GM12864 (cell line): ENCODE data around the gene COX5A.
"Not testable (repeated sequence)": the region's sequence is repeated elsewhere in the genome, so short reads cannot be mapped to it uniquely, and the experiment has no call there.

Source experiments
- DNase-seq: peaks from one replicate; pipeline ENCODE4 v3.0.0-alpha.2; 2011; ENCODE audit warnings: low read depth
- H3K4me3 ChIP-seq: 2 replicates; pipeline ENCODE4 v1.5.1; 2011; ENCODE audit warnings: mild to moderate bottlenecking, low read depth, low read length, control low read depth
- CTCF ChIP-seq: IDR thresholded peaks from 2 replicates; pipeline ENCODE4 v1.5.1; 2011; ENCODE audit warnings: low read depth, mild to moderate bottlenecking, moderate library complexity, low read length, control low read depth, inconsistent platforms; ENCODE audit errors: missing control alignments

COX5A gene

DNA sequence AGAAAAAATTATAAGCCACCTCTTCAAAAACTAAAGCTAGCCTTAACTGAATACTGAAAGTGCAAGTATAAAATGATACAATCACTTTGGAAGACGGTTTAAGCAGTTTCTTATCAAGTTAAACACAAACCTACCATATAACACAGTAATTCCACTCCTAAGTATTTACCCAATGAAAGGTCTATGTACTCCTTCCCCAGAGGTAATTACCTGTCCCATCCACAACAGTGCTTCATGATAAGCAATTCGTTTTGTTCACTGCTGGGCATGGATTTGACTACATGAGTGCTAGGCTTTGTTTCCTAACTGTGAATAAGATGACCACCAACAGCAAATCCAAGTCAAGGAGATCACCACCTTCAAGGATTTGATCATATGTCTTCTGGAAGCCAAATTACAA, 4.3 kb downstream of the COX5A start:
- no peak for TF ChIP-seq CTCF
- no peak overlapping the region for H3K4me3 ChIP-seq

GRCh38 chr15:74928771-74929198, 9.1 kb downstream of the COX5A start:
- no peak overlapping the region for H3K4me3 ChIP-seq
- no peak for TF ChIP-seq CTCF
- no peak for DNase-seq

More for the DNA sequence above, 4.3 kb downstream of the COX5A start:
- no peak for DNase-seq

DNA sequence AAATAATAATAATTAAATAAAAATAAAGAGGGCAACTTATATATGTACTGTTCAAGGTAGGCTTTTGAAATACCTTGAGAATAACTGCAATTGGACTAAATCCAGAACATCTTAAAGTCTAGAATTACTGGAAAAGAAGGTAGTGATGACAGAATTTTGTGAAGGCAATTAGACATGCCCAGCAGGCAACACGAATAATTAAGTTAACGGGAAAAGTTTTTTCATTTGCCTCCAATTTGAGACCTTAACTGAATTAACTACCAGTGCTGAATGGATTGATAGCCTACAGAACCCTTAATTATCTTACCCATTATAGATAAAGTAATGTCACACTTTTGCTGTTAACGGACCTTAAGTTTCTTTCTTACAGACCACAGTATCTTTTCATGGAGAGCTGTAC, 13.3 kb downstream of the COX5A start:
- no peak for TF ChIP-seq CTCF
- no peak for DNase-seq
- H3K4me3 ChIP-seq, result no peak overlapping the region

DNA sequence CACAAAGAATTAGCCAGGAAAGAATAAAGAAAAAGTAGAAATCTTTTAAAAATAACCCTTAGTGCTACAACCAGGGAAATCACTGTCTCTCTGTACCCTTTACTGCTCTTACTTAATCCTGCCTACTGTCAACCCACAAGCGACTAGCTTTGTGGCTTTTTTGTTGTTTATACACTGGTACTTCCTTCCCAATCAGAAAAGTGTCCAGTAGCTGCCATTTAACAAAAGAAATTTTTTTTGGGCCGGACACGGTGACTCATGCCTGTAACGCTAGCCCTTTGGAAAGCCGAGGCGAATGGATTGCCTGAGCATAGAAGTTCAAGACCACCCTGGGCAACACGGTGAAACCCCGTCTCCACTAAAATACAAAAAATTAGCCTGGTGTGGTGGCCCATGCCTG, 17.4 kb downstream of the COX5A start:
- DNase-seq, result no peak
- no peak for TF ChIP-seq CTCF
- no peak overlapping the region for H3K4me3 ChIP-seq

DNA sequence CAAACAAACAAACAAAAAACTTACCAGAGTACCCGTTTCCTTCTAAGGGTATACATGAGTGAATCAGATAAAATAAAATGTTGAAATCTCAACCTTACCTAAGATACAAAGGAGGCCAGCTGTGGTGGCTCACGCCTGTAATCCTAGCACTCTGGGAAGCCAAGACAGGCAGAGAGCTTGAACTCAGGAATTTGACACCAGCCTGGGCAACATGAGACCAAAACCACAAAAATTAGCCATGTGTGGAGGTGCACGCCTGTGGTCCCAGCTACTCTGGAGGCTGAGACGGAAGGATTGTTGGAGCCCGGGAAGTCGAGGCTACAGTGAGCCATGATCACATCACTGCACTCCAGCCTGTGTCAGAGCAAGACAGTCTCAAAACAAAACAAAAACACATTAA, 20.2 kb downstream of the COX5A start:
- no peak for DNase-seq
- no peak for TF ChIP-seq CTCF
- H3K4me3 ChIP-seq, result no peak overlapping the region

- not testable (repeated sequence) for DNase-seq, H3K4me3 ChIP-seq
Observed at GRCh38 chr15:74913799-74914198, 24.1 kb downstream of the COX5A start.

DNA sequence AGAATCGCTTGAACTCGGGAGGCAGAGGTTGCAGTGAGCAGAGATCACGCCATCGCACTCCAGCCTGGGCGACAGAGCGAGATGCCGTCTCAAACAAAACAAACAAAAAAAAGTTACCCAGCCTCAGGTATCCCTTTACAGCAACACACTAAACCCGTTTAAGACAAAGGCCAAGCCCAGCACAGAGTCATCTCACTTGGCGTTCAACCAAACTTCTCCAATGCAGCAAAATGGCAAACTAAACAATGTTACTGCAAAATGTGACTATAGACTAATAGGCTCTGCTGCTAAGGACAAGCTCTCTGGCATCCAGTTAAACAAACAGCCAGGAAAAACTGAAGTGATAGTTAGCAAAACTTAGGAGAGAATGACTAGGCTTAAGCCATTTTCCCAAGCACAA, 24.8 kb downstream of the COX5A start:
- H3K4me3 ChIP-seq, result no peak overlapping the region
- TF ChIP-seq CTCF, result no peak
- no peak for DNase-seq

DNA sequence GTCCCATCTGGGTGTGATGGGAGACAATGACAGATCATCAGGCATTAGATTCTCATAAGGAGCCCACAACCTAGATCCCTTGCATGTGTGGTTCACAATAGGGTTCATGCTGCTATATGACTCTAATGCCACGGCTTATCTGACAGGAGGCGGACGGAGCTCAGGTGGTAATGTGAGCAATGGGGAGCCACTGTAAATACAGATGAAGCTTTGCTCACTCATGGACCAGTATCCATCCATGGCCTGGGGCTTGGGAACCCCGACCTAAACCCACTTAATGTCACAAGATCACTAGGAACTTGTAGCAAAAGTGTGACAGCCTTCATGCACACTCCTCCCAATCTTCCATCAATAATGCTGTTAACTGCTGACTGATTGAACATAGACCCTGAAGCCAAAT, 29.2 kb downstream of the COX5A start:
- no peak for TF ChIP-seq CTCF
- no peak overlapping the region for H3K4me3 ChIP-seq
- DNase-seq, result no peak
